NCI-H1105 treated with DMSO at 0.1 percent for 48 hours (cell line): ENCODE measurements around the gene PBOV1.
"Not testable (repeated sequence)": the region's sequence is repeated elsewhere in the genome, so short reads cannot be mapped to it uniquely, and the experiment has no call there.

Experiments
- DNase-seq: peaks from one replicate; lab custom pipeline; 2025; lab: John Stamatoyannopoulos, UW

Gene PBOV1

DNA sequence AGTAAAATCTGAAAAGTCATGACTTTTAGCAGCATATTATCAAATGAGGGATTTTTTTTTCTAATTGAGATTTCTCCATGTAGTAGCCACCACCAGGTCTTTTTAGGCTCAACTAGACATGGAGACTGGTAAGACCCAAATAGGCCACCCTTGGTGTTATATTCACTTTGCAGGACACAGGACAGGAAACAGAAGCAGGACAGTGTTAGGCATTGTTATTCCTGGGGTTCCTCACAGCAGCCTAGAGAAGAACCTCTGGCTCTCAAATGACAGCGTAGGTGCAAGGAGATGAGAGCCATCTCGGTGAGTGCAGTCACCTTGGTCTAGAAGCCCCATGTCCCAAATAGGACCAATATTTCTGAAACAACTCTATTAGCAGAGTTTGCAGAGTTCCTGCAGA is 19.2 kb upstream of the PBOV1 start:
- DNase-seq = no peak

- DNase-seq = no peak
Observed at GRCh38 chr6:138235693-138236092, 17.4 kb upstream of the PBOV1 start.

DNA sequence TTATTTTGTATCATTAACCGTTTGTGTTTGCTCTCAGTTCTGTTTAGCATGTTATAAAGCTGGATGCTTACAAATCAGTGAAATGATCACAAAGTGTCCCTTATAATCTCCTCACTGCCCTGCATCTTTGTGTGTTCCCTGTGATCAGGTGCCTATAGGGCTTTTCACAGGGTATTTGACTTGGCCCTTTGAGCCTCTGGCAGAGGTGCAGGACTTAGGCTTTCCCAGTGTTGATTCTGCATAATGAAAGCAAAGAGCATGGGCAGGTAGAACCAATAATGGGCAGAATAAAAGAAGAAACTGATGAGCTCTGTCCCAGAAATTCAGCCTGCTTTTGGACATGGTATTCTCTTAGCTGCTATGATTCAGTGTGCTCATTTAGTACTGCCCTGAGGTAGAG is 16.9 kb upstream of the PBOV1 start:
- DNase-seq = no peak

DNA sequence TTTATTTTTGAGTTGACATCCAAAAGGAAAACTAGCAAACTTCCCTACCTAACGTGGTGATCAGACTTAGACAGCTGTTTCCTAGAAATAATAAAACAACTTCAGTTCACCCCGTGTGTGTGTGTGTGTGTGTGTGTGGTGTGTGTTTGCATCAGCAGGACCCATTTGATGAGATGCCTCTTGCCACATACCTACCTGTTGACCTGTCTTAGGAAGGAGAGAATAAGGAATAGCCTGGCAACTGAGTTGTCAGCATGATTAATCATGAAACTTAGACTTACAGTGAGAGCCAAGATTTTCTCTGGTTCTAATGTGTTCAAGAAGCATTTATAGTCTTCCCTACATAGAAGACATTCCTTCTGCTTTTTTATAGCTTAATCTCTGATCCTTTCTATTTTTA is 16.1 kb upstream of the PBOV1 start:
- DNase-seq = no peak

DNA sequence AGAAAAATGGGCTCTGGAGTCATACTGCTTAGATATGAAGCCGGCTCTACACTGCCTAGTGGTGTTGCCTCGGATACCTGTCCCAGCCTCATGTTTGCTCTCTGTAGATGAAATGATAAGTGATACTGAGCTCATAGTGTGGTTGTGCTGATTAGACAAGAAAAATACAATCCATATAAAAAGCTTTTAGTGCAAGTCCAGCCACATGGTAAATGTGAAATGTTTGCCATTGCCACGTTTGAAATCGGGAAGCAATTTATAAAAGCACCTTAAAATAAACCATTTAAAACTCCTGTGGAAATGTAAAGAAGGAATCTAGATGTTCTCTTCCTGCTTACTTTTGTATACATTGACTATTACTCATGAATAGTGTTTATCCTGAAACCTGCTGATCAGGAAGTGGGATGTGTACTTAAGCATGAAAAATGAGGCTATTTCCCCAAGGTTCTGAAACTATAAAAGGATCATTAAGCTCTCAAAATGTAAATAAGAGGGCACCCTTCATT is 13.1 kb upstream of the PBOV1 start:
- DNase-seq = peak; percentile 81

- DNase-seq = no peak
Observed at GRCh38 chr6:138230759-138231380, 12.6 kb upstream of the PBOV1 start.

DNA sequence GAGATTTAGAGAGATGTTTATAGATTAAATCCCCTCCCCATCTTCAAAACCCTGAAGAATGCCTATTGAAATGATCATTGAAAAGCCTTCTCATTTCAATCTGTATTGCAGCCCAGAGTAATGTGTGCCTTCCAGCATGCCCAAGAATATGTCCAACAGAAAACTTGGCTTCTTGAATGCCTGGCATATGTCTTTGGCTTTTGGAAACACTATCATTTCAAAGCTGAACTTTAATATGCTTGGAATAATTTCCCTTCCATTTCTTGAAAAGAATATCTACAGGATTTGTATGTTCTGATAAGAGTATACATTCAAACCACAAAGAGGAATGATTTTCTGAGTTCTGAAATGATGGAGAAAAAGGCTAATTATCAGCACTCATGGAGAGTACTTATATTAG is 11.9 kb upstream of the PBOV1 start:
- no peak for DNase-seq

- DNase-seq = no peak
Observed at GRCh38 chr6:138229663-138230179, 11.4 kb upstream of the PBOV1 start.

DNA sequence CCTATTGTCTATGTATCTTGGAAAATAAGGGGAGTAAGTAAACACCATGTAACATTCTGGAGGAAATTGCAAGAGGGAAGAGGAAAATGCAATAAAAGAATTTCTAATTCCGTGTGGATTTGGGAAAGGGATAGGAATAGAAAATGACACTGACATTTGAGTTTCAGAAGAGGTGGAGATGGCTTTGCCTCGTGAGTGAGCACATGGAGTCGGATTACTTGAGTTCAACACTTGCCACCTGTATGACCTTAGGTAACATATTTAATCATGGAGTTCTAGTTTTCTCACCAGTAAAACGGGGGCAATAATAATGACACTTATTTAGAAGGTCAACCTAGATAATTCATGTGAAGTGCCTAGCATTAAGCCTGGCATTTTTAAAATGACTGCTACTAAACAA is 10.8 kb upstream of the PBOV1 start:
- DNase-seq = no peak

- no peak for DNase-seq
Observed at GRCh38 chr6:138227316-138227781, 9.1 kb upstream of the PBOV1 start.

DNA sequence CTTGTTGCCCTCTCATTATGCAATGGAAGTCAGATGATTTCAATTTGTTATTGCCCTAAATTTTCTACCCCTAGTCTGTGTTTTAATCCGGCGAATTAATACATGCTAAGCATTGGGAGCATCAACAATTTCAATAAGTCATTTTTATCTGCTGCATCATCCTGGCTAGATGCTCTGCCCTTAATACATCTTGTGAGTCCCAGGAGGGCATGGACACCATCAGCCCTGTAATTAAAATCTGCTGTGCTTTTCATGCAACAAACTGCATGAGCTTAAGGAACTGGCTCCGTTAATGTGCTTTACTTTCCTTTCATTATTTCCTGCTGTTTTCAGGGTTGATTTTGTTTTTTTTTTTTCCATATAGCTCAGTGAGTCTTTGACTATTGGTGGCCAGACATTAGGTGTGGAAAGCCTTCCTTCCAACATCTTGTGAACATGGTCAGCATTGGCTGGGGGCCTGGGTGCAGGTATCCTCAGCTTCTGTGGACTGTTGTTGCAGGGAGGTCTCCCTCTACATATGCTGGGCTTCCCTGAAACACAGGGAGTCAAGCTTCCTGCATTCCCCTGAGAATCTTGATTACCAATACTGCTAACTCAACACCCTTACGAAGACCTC is 8.5 kb upstream of the PBOV1 start:
- no peak for DNase-seq

- no peak for DNase-seq
Observed at GRCh38 chr6:138225953-138226352, 7.7 kb upstream of the PBOV1 start.

DNA sequence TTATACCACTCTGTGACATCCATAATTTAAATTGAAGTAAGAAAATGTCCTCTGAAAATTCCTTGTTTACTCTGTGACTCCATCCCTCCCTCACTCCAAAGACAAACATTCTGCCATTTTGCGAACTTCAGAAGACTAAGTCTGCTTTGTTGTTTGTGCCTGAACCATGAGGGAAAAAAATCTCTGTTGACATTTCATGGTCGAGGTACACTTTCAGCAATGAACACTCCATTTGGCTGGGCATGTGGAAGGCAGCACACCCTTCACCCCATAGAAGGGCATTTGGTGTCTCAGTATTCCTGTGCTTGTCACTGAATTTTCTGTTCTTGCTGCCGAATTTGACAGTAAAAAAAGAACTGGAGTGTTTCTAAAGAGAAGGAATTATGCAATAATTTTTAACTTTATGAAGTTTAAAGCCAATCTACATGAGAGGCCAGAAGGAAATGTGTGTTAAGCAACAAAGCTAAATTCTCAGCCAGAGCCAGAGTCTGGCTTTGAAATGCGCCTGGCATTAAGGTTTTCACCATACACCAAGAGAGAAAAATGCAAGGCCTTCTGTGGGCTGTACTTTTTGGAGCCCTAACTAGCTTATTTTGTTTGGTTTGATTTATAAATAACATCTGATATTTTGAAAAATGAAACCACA is 4.7 kb upstream of the PBOV1 start:
- no peak for DNase-seq

GRCh38 chr6:138219901-138220300 is 1.6 kb upstream of the PBOV1 start:
- no peak for DNase-seq

DNA sequence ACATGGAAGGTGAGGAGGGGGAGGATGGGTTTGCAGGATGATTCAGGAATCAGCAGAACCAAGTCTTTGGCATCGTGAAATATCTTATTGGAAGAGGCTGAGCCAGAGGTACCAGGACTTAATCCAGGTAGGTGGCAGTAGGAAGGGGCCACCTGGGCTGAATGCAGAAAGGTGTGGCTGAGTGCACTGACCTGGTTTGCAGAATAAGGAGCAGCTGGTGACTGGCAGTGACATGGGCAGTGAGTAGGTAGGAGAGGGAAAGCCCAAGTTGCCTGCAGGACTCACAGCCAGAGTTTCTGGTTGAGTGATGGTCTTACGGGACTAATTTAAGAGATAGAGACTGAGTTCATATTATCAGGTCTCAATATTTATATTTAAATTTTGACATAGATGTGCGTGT is 1.1 kb upstream of the PBOV1 start:
- no peak for DNase-seq

DNA sequence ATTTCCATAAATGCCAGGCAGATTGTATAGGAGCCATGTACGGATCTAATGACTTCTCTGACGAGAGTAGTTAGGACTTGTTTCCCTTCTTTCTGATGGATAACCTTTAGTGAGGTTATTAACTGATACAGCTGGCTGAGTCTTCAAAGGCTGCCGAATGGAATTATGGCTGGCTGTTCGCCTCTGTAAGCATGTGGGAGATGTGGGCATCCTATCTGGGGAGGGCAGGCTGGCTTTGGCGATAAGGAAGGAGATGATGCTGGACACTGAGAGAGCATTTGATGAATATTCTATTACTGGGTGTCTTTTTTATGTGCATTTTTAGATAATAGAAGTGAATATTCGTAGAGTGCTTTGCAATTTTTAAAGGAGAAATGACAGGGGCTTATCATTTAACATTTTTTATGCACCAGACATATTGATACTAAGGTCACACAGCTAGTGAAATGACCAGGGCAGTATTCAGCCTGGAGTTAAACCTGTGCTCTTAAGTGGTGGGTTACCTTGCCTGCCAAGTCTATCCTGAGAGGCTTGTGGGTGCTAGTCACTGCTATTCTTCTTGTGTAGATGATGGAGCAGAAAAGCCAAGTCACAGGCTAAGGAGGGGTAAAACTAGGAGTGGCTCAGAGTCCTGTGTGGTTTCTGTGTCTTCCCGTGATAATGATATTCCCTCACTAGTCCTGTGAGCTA is 3.1 kb downstream of the PBOV1 start:
- no peak for DNase-seq

- not testable (repeated sequence) for DNase-seq
Observed at GRCh38 chr6:138212530-138212929, 5.8 kb downstream of the PBOV1 start.

DNA sequence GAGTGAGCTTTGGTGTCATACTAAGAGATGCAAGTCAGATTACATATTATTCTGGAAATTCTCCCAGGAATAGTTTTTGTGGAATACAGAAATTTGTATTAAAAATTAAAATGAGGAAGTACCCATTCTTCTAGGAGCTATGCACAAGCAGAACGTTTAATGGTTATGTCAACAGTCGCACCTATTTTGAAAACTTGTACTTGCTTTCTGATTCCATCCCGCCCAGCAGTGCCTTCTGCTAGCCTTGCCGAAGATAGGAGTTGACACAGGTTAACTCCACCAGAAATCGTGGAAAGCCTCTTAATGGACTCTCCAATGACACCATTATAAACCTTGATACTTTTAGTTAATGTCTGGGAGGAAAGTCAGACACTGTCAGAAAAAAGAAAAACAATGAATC is 6.7 kb downstream of the PBOV1 start:
- no peak for DNase-seq

DNA sequence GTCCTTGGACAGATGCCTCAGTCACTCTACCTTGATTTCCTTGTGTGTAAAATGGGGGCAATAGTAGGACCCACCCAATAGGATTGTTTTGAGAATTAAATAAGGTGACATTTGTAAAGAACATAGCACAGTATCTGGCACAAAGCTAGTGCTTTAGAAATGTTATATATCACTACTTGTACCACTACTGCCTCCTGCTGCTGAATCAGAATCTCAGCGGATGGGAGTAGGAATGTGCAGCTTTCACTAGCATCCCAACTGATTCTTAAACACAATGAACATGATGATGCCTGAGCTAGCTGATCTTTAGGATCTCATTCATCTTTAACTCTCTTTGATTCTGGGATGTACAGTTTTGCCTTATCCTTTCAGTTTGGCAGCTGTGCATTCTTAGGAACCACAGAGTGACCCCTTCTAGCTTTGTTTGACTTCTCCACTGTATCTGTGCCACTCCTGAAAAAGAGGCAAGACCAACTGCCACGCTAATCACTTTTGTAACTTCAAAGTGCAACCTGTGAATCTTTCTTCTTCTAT is 7.2 kb downstream of the PBOV1 start:
- no peak for DNase-seq

DNA sequence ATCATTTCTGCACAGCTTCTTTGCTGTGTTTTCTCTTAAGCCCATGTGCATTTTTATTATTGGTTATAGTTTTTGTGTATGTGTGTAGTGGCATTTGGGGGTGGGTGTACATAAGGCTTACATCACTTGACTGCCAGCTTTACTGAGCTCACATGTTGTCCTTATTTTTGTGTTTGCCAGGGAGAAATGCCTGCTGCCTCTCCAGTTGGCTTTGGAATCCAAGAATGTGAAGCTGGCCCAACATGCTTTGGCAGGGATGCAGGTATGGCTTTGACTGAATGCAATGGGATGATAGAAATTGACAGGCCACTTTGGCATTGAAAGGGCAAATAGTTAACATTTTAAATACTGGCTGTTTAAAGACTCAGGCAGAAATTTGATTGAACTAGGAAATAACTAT is 11.4 kb downstream of the PBOV1 start:
- DNase-seq = no peak

- no peak for DNase-seq
Observed at GRCh38 chr6:138205437-138206094, 12.7 kb downstream of the PBOV1 start.
